Measurements from ENCODE around the gene CACNG1. TPM values are rescaled to one million over a fixed set of nuclear protein-coding genes. Genes with fewer than 3 reads are reported as not detected.

CACNG1 gene
- total and polyA plus RNA-seq, 2 of the 4 experiments (the other 2 are of a cell fraction), result not detected

GRCh38 chr17:67030641-67031040 is 13.7 kb upstream of the CACNG1 start:
- H2BK5ac ChIP-seq (ENCODE audit: low read depth, low read length, poor library complexity, severe bottlenecking), result no peak overlapping the region
- no peak overlapping the region for H3K4me3 ChIP-seq (ENCODE audit: insufficient read depth, low read depth, low read length)
- H3K4me1 ChIP-seq (ENCODE audit: control insufficient read depth, insufficient read depth, low read length), result no peaks in the 10 kb centered on the region
- no peak overlapping the region for H4K91ac ChIP-seq (ENCODE audit: insufficient read depth, low read depth, low read length)
- no peak overlapping the region for H4K5ac ChIP-seq (ENCODE audit: low read depth, low read length)
- H2BK20ac ChIP-seq (ENCODE audit: low read depth, low read length), result no peak overlapping the region
- H3K23ac ChIP-seq (ENCODE audit: low read depth, low read length), result no peak overlapping the region
- no peak overlapping the region for H2BK120ac ChIP-seq (ENCODE audit: low read depth, low read length)
- CTCF ChIA-PET, result no interaction called here
- H3K79me1 ChIP-seq (ENCODE audit: low read depth in 1 of 2, low read length in 2 of 2), result no peaks in the 10 kb centered on the region
- dilution Hi-C loops (cut with HindIII; ENCODE audit: low sequenced_read_pairs, unreplicated experiment) (no loop called here), intact Hi-C loops (cut with micrococcal nuclease) (no loop called here), in situ Hi-C loops (cut with MboI; ENCODE audit: low sequenced_read_pairs) (no loop called here)
- no peak overlapping the region for H2AFZ ChIP-seq (replicated peaks; ENCODE audit: low read length, poor library complexity)
- no peak overlapping the region for H3K27ac ChIP-seq (ENCODE audit: insufficient read depth, low read length)
- H4K8ac ChIP-seq (ENCODE audit: low read depth in 2 of 2, low read length in 2 of 2), result no peak overlapping the region
- no peaks in the 10 kb centered on the region; the same call in 1 of the 2 replicates for H3K9me3 ChIP-seq (ENCODE audit: control insufficient read depth, insufficient read depth, low read length)
- TF ChIP-seq MAZ (IDR thresholded peaks at IDR 0.05; ENCODE audit: borderline replicate concordance, low read depth, low read length) (no peak), NFE2L2 (IDR thresholded peaks at IDR 0.05; ENCODE audit: low read depth, low read length) (no peak), CEBPB (IDR thresholded peaks at IDR 0.05; ENCODE audit: low read depth, low read length) (no peak), CTCF (conservative IDR thresholded peaks at IDR 0.05; ENCODE audit: low read depth, low read length) (no peak), CHD1 (IDR thresholded peaks at IDR 0.05; ENCODE audit: low read depth, low read length) (no peak), USF2 (IDR thresholded peaks at IDR 0.05; ENCODE audit: low read depth, low read length) (no peak), SMC3 (IDR thresholded peaks at IDR 0.05; ENCODE audit: low read depth, low read length) (no peak), MAFK (IDR thresholded peaks at IDR 0.05; ENCODE audit: low read depth, low read length) (no peak), MXI1 (IDR thresholded peaks at IDR 0.05; ENCODE audit: borderline replicate concordance, low read depth, low read length) (no peak), FOS (IDR thresholded peaks at IDR 0.05; ENCODE audit: low read depth, low read length) (no peak), ELK1 (IDR thresholded peaks at IDR 0.05; ENCODE audit: borderline replicate concordance, low read depth, low read length) (no peak), RCOR1 (IDR thresholded peaks at IDR 0.05; ENCODE audit: insufficient replicate concordance, low read length) (no peak), RFX5 (IDR thresholded peaks at IDR 0.05; ENCODE audit: low read depth, low read length) (no peak), RAD21 (IDR thresholded peaks at IDR 0.05; ENCODE audit: low read length) (no peak), BHLHE40 (IDR thresholded peaks at IDR 0.05; ENCODE audit: low read depth, low read length) (no peak), POLR2A (IDR thresholded peaks at IDR 0.05; ENCODE audit: low read depth, low read length) (no peak)
- H3K56ac ChIP-seq (ENCODE audit: extremely low read depth, insufficient read depth, low read length), result no peak overlapping the region
- H2AK9ac ChIP-seq (replicated peaks; ENCODE audit: low read depth, low read length, poor library complexity), result no peak overlapping the region
- H3K27me3 ChIP-seq (ENCODE audit: control insufficient read depth, insufficient read depth, low read length), result peaks cover 14% of the 10 kb centered on the region; the same call in 1 of the 2 replicates
- no peak overlapping the region for H2AK5ac ChIP-seq (ENCODE audit: low read depth, low read length)
- no peak overlapping the region for H3K9ac ChIP-seq (ENCODE audit: low read depth, low read length)
- POLR2A ChIA-PET (ENCODE audit: unreplicated experiment), result no interaction called here
- no peak overlapping the region for H3K4me2 ChIP-seq (ENCODE audit: low read depth, low read length)
- no peaks in the 10 kb centered on the region for H4K20me1 ChIP-seq (ENCODE audit: insufficient read depth, low read length)
- no peaks in the 10 kb centered on the region for H3K36me3 ChIP-seq (ENCODE audit: control insufficient read depth, insufficient read depth, low read length)
- H2BK15ac ChIP-seq (ENCODE audit: low read depth, low read length), result no peak overlapping the region
- ATAC-seq (ENCODE audit: low read depth) (no peak), DNase-seq (no peak)
- BruUV-seq (replicated peaks), result no TSS peak
- peaks cover 8% of the 10 kb centered on the region; the same call in 1 of the 2 replicates for H3K9me1 ChIP-seq (ENCODE audit: insufficient read depth, low read length)
- no peak overlapping the region for H3K4ac ChIP-seq (ENCODE audit: low read depth, low read length)
- H3K18ac ChIP-seq (ENCODE audit: low read depth, low read length), result no peak overlapping the region
- no peak overlapping the region for H3K14ac ChIP-seq (replicated peaks; ENCODE audit: low read depth, low read length)
- WGBS, 2 experiments (ENCODE audit: extremely low coverage in 2 of 2, insufficient read length in 1 of 2), result 95% methylated on average over 7 of the region's 21 CpGs; no CpG with 5 or more reads in 1 of the 2 experiments

All from IMR-90 (cell line).